GM08714 (cell line): Measurements from ENCODE around the gene SCFD2.
"Not testable (repeated sequence)": the region's sequence is repeated elsewhere in the genome, so short reads cannot be mapped to it uniquely, and the experiment has no call there.

Source experiments
- H3K4me3 ChIP-seq: fragments of 200-500 bp; sonication (Bioruptor generic); 2 replicates; pipeline ENCODE4 v1.5.1; 2014; ENCODE audit warnings: mild to moderate bottlenecking, low read length, inconsistent platforms
- ZNF274 ChIP-seq: IDR thresholded peaks from 2 replicates; pipeline ENCODE4 v1.6.1; 2012; ENCODE audit warnings: mild to moderate bottlenecking, low read depth, low read length

The SCFD2 gene

DNA sequence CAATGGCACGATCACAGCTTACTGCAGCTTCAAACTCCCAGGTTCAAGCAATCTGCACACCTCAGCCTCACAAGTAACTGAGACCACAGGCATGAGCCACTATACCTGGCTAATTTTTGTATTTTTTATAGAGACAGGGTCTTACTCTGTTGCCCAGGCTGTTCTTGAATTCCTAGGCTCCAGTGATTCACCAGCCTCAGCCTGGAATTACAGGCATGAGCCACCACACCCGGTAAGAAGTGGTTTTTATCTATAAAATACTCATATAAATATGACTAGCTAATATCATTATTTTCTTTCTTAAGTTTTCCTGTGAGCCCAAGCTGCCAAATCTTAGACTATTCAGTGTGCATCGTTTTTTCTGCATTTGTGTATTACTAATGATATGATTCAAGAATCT lies 4.4 kb downstream of the SCFD2 start:
- no peak overlapping the region for H3K4me3 ChIP-seq

GRCh38 chr4:53355930-53356521 lies 9.8 kb downstream of the SCFD2 start:
- no peak overlapping the region for H3K4me3 ChIP-seq
- no peak for TF ChIP-seq ZNF274

More for the DNA sequence above, 4.4 kb downstream of the SCFD2 start:
- TF ChIP-seq ZNF274: no peak

DNA sequence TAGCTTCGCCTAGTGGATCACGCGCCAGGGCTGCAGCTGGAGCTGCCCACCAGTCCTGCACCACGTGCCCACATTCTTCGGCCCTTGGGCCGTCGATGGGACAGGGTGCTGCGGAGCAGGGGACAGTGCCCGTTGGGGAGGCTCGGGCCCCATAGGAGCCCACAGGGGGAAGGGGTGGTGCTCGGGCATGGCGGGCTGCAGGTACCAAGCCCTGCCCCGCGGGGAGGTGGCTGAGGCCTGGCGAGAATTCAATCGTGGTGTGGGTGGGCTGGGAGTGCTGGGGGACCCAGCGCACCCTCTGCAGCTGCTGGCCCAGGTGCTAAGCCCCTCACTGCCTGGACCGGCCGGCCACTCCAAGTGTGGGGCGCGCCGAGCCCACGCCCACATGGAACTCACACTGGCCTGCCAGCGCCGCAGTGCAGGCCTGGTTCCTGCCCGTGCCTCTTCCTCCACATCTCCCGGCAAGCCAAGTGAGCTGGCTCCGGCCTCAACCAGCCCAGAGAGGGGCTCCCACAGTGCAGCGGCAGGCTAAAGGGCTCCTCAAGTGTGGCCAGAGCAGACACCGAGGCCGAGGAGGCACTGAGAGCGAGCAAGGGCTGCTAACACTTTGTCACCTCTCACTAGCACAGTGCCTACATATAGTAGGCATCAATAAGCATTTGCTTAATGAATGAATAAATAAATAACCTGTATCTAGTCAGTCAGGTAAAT lies 11.7 kb downstream of the SCFD2 start:
- H3K4me3 ChIP-seq: no peak overlapping the region
- no peak for TF ChIP-seq ZNF274

DNA sequence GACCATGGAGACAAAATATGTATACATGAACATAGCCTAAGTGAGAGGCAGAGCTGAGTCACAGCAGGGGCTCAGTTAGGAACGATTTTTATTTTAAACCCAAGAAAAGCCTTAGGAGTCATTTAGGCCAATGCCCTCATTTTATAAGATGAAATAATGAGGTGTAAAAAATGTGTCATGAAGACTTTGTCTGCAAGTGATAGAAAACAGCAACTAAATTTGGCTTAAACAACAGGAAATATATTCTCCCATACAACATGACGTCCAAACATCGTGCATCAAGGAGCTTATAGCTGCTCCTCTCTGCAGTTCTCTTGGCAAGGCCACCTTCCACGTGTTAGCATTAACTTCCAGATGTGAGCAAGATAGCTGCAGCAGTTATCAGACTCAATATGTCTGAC lies 16.8 kb downstream of the SCFD2 start:
- no peak overlapping the region for H3K4me3 ChIP-seq
- no peak for TF ChIP-seq ZNF274

DNA sequence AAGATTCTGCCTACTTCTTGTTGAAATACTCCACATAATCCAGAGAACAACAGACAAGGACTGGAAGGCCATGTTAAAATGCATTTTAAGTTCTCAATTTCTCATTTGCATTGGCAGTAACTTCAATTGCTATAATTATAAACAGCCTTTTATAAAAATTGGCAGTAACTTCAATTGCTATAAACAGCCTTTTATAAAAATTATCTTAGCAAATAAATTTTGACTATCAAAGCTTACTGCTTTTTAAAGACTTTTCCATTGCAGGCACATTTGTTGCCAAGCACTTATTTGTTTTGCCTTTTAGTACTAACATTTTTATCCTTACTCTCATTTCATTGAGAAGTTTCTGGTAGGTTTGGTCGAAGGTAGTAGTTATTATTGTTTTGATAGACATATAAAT lies 17.8 kb downstream of the SCFD2 start:
- H3K4me3 ChIP-seq: no peak overlapping the region
- TF ChIP-seq ZNF274: no peak

GRCh38 chr4:53346920-53347852 lies 18.7 kb downstream of the SCFD2 start:
- no peak for TF ChIP-seq ZNF274
- no peak overlapping the region for H3K4me3 ChIP-seq

DNA sequence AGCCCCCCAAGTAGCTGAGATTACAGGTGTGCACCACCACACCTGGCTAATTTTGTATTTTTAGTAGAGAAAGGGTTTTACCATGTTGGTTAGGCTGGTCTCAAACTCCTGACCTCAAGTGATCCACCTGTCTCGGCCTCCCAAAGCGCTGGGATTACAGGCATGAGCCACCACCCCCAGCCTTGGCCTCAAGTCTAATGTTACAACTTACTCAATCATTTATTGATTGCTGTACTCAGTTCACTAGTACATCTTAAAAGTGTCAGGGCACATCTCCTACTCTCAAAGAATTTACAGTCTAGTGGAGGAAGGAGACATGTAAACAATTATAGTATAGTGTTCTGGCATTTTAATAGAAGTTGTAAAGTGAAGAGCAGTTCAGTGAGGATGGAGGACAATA lies 19.5 kb downstream of the SCFD2 start:
- not testable (repeated sequence) for H3K4me3 ChIP-seq

- H3K4me3 ChIP-seq: not testable (repeated sequence)
These were observed 25.7 kb downstream of the SCFD2 start for GRCh38 chr4:53340145-53340544.

DNA sequence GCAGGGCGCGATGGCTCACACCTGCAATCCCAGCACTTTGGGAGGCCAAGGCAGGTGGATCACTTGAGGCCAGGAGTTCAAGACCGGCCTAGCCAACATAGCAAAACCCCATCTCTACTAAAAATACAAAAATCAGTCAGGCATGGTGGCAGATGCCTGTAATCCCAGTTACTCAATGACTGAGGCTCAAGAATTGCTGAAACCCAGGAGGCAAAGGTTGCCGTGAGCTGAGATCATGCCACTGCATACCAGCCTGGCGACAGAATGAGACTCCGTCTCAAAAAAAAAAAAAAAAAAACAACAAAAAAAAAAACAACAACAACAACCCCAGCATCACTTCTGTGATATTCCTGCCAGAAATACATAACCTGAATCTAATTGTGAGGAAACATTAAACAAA lies 30.9 kb downstream of the SCFD2 start:
- H3K4me3 ChIP-seq: not testable (repeated sequence)

DNA sequence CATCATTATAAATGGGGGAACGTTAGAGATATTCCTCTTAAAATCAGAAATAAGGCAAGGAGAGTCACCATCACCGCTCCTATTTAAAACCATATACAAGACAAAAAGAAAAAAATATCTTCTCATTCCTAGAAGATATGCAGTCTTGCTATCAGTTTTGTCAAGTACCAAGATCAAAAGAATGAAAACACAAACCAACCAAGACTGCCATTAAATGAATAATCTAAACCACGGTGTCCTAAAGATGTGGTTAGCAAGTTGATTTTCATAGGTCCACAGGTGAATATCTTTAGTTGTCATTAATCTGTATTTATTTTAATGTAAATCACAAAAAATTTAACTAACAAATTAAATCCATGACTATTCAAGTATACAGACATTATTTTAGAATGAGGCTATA lies 39.3 kb downstream of the SCFD2 start:
- no peak for TF ChIP-seq ZNF274
- H3K4me3 ChIP-seq: no peak overlapping the region

DNA sequence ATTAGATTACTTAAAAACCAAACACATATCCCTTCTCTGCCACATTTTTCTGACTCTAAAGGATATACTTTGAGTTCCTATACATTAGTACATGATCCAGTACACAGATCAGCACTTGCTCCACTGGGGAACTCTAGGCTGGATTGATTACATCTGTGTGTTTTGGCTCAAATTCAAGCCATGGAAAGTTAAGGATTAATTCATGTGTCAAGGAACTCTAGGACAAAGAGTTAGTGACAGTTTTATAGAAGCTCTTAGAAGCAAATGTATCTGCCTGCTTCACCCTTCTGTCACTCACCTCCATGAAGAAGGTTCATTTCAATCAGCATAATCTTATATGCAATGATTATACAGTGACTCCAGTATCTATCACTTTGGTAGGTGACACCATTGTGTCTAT lies 43.2 kb downstream of the SCFD2 start:
- no peak for TF ChIP-seq ZNF274
- H3K4me3 ChIP-seq: no peak overlapping the region

GRCh38 chr4:53321984-53322289 lies 43.9 kb downstream of the SCFD2 start:
- H3K4me3 ChIP-seq: no peak overlapping the region
- TF ChIP-seq ZNF274: no peak

- no peak for TF ChIP-seq ZNF274
- no peak overlapping the region for H3K4me3 ChIP-seq
These were observed 44.5 kb downstream of the SCFD2 start for GRCh38 chr4:53321151-53321983.

- no peak for TF ChIP-seq ZNF274
- H3K4me3 ChIP-seq: no peak overlapping the region
These were observed 50.6 kb downstream of the SCFD2 start for GRCh38 chr4:53315300-53315699.

GRCh38 chr4:53314252-53314651 lies 51.6 kb downstream of the SCFD2 start:
- H3K4me3 ChIP-seq: no peak overlapping the region
- TF ChIP-seq ZNF274: no peak
